K562 (cell line): ENCODE results near the gene CPTP. TPM values are rescaled to one million over a fixed set of nuclear protein-coding genes. Genes with fewer than 3 reads are reported as not detected.

Experiments used
- ESRRA ChIP-seq: fragments of 450-650 bp; IDR thresholded peaks from 2 replicates; pipeline ENCODE4 v1.6.1; 2014; ENCODE audit warnings: low read depth, mild to moderate bottlenecking, moderate library complexity, borderline replicate concordance
- HIVEP1 ChIP-seq: fragments of 250-450 bp; sonication (Bioruptor Pico); IDR thresholded peaks from 2 replicates; pipeline ENCODE4 v1.4.0; 2020; ENCODE audit warnings: mild to moderate bottlenecking
- MNT ChIP-seq, 2 experiments: fragments of 450-650 bp; conservative IDR thresholded peaks; 2 replicates each; pipeline ENCODE4 v1.6.1; 2017; ENCODE audit warnings: mild to moderate bottlenecking in 2 of 2, moderate library complexity in 2 of 2
- MXI1 ChIP-seq: IDR thresholded peaks from 2 replicates; pipeline ENCODE4 v1.6.1; 2011; ENCODE audit warnings: low read depth, mild to moderate bottlenecking, improper control_type of control experiment, low read length
- NR2C2 ChIP-seq, 2 experiments: fragments of 200-800 bp in 1 of 2; sonication (Bioruptor generic) in 1 of 2; sonication (generic) in 1 of 2; formaldehyde crosslinking in 1 of 2; IDR thresholded peaks; 2 replicates each; pipeline versions ENCODE4 v1.6.1 to v1.8.0; 2016 to 2022; ENCODE audit warnings: mild to moderate bottlenecking in 1 of 2, missing compliant biosample characterization in 1 of 2, missing genetic modification characterization in 1 of 2, missing genetic modification reagents in 1 of 2
- RB1 ChIP-seq: fragments of 450-650 bp; IDR thresholded peaks from 2 replicates; pipeline ENCODE4 v1.6.1; 2017; ENCODE audit warnings: low read depth, mild to moderate bottlenecking
- RERE ChIP-seq: sonication (generic); formaldehyde crosslinking; IDR thresholded peaks from 2 replicates; pipeline ENCODE4 v1.8.0; 2023; ENCODE audit warnings: missing genetic modification reagents, mild to moderate bottlenecking, borderline replicate concordance
- STAT5B ChIP-seq: fragments of 250-450 bp; sonication (Bioruptor Pico); IDR thresholded peaks from 2 replicates; pipeline ENCODE4 v1.8.0; 2021; ENCODE audit warnings: mild to moderate bottlenecking, inconsistent platforms
- TCF3 ChIP-seq: sonication (generic); formaldehyde crosslinking; IDR thresholded peaks from 2 replicates; pipeline ENCODE4 v1.4.0; 2020; ENCODE audit warnings: mild to moderate bottlenecking, missing genetic modification reagents
- TRIM24 ChIP-seq, 2 experiments: fragments of 450-650 bp; IDR thresholded peaks; 2 replicates each; pipeline ENCODE4 v1.6.1; 2016
- ZNF174 ChIP-seq: fragments of 250-450 bp; sonication (Bioruptor Pico); IDR thresholded peaks from 2 replicates; pipeline ENCODE4 v1.4.0; 2020; ENCODE audit warnings: mild to moderate bottlenecking
- ZNF764 ChIP-seq: fragments of 250-450 bp; sonication (Bioruptor Pico); IDR thresholded peaks from 2 replicates; pipeline ENCODE4 v1.4.0; 2020; ENCODE audit warnings: low read depth, mild to moderate bottlenecking, moderate library complexity
- polyA plus RNA-seq, 8 experiments: library from polyadenylated mRNA; depleted of rRNA in 4 of 8; stranded (reverse) in 5 of 8; unstranded in 3 of 8; fragments of >200 nt; fragmentation: Nextera tagmentation in 2 of 8; fragmentation: Illumina TruSeq in 1 of 8; extraction: Ambion mirVana in 2 of 8; extraction: Trizol in 1 of 8; gene quantifications; 2 replicates each; pipeline versions ENCODE4 v1.2.1 to v1.2.3, GENCODE V29; 2011 to 2014; ENCODE audit warnings: inconsistent platforms in 1 of 8, missing spikeins in 1 of 8
- total RNA-seq, 7 experiments: library from RNA; depleted of rRNA in 6 of 7; stranded (reverse); fragments of >200 nt in 6 of 7; fragmentation: Illumina TruSeq in 2 of 7; extraction: Trizol in 2 of 7; gene quantifications; 2 replicates each; pipeline versions ENCODE4 v1.2.1 to v1.2.3, GENCODE V29; 2011 to 2021; ENCODE audit warnings: low replicate concordance in 1 of 7

Gene CPTP
- total and polyA plus RNA-seq, 9 of the 15 experiments (the other 6 are each of a cell fraction or from before 2014, with no cell fraction given), result 0.11 to 25.8 (median 3.5) TPM

- TF ChIP-seq ZNF174 (CRISPR knock-in tag) (no peak), HIVEP1 (CRISPR knock-in tag) (no peak), TCF3 (CRISPR knock-in tag) (0 out of 2 replicates have a peak, but pooled peaks have one; percentile 20), TRIM24 (IDR thresholded peaks at IDR 0.05) (peak in 1 of 2 experiments; percentile 47; a peak in 1 of 4 replicates), ZNF764 (no peak), MNT (conservative IDR thresholded peaks at IDR 0.05) (peak; percentile 64 to 69; a peak in 3 of 4 replicates), NR2C2 (CRISPR knock-in tag; IDR thresholded peaks at IDR 0.05) (no peak), NR2C2 (tag; IDR thresholded peaks at IDR 0.05) (no peak), ESRRA (peak; percentile 75), STAT5B (no peak), RB1 (peak; percentile 37; the same call in 1 of the 2 replicates), RERE (CRISPR knock-in tag) (no peak), MXI1 (no peak)
Measured at GRCh38 chr1:1358433-1359271, 34.0 kb downstream of the CPTP start, which contains the start of gene MXRA8 (continued).
